ENCODE data around the gene ARMH4. TPM values are rescaled to one million over a fixed set of nuclear protein-coding genes. Genes with fewer than 3 reads are reported as not detected.
"Not testable (repeated sequence)": the region's sequence is repeated elsewhere in the genome, so short reads cannot be mapped to it uniquely, and the experiment has no call there.

ARMH4 gene
- polyA plus RNA-seq, 12 donors, result 4.3 to 16.7 (median 10.3) TPM; not detected in 1

- DNase-seq, result no peak
Measured at GRCh38 chr14:58149196-58149595, 2.8 kb downstream of the ARMH4 start.

- no peak for DNase-seq
Measured at GRCh38 chr14:58146399-58146798, 5.6 kb downstream of the ARMH4 start.

GRCh38 chr14:58145936-58146335 lies 6.1 kb downstream of the ARMH4 start:
- DNase-seq, result no peak

- DNase-seq, result no peak
Measured at GRCh38 chr14:58143106-58143505, 8.9 kb downstream of the ARMH4 start.

DNA sequence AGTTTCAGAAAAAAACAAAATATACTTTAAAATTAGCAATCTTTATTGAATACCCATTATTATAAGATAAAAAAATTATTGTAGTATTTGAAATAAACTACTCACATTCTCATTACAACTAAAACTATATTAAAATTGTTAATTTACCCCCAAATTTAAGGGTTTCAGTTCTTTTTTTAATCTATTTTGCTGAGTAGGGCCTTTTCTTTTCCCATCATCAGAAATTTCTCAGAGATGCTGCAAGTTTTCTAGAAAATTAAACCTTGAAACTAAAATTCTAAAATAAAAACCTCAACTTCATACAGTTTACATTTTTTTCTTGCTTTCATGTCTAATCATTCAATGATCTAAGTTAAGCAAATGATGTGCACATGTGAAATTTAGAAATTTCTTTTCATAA lies 10.1 kb downstream of the ARMH4 start:
- no peak for DNase-seq

GRCh38 chr14:58138714-58139482 lies 13.1 kb downstream of the ARMH4 start:
- no peak for DNase-seq

- DNase-seq, result no peak
Measured at GRCh38 chr14:58138031-58138713, 13.8 kb downstream of the ARMH4 start.

DNA sequence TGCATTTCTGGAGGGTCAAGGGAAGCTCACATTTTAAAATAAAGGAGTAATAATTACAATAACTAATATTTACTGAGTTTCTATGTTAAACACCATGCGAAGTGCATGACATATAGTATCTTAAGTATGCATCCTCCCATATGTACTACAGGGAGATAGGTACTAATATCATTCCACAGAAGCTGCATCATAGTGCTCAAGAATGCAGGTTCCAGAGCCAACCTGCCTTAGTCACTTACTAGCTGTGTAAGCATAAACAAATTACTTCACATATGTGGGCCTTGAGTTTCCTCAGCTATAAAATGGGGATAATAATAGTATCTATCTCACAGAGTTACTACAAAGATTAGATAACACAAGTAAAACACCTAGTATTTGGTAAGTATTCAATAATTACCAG lies 18.3 kb downstream of the ARMH4 start:
- DNase-seq, result no peak

DNA sequence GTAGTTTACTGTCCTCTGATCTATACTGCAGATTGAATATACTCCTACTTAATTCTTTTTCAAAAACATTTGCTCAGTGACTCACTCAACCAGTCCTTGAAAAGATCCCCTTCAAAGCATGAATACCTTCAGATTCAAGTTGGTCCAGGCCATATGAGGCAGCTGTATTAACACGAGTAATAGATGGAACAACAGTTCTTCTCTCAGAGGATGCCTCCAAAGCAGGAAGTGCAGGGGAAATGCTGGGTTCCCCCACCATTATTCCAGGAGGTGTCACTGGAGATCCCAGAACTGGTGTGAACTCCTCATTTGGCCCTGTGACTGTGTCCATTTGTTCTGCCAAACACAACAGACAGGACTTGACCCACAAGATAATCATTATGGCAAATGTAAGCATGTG lies 20.6 kb downstream of the ARMH4 start:
- no peak for DNase-seq

GRCh38 chr14:58130116-58130782 lies 21.8 kb downstream of the ARMH4 start:
- no peak for DNase-seq

- no peak for DNase-seq
Measured at GRCh38 chr14:58129208-58129607, 22.8 kb downstream of the ARMH4 start.

DNA sequence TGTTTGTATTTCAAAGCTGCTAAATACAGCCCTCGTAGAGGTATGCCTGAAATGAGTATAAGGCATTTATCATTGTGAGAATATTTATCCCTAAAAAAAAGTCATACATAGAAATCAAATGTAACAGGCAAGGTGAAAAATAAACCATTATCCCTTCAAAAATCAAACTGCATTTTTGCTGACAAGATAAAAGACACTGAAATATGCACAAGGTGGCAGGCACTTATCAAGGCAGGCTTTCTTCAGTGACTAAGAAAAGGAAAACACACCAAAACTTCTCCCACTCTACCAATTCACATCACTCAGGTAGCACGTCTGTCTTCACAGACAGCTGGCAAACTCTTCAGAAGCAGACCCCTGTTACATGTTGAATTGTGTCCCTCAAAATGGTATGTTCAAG lies 23.6 kb downstream of the ARMH4 start:
- DNase-seq, result no peak

DNA sequence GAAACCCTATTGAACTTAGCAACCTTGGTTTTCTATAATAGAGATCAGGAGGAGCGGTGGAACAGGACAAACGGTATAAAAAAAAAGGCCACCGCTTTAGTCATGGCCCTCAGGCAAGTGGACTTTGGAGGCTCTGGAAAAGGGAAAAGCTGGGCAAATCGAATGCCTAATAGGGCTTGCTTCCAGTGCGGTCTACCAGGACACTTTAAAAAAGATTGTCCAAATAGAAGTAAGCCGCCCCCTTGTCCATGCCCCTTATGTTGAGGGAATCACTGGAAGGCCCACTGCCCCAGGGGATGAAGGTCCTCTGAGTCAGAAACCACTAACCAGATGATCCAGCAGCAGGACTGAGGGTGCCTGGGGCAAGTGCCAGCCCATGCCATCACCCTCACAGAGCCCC lies 29.5 kb downstream of the ARMH4 start:
- DNase-seq, result not testable (repeated sequence)

DNA sequence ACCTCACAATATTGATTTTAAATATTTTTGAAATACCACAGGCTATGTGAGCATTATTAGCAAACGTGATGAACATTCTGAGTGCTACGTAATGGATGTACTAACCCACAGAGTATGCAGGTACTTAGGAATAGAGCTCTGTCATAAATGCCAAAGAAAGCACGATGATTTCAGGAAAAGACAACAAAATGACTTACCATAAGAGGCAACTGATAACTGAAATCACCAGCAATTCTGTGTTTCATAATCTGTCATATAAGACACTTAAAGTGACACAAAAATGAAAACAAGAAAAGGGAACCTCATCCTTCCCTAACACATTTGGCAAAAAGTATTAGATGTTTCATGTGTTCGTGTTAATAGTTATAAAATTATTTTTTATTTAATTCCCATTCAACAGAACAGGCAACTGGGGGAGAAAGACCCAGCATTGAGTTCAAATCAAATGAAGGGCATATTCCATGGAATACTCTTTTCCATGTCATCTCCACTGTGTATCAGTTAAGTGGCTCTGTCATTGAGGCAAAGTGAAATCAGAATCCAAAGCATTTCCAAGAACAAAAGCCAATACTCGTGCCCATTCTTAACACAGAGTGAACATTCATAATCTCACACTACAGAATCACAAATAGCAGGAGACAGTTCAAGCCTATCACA lies 30.4 kb downstream of the ARMH4 start:
- no peak for DNase-seq

DNA sequence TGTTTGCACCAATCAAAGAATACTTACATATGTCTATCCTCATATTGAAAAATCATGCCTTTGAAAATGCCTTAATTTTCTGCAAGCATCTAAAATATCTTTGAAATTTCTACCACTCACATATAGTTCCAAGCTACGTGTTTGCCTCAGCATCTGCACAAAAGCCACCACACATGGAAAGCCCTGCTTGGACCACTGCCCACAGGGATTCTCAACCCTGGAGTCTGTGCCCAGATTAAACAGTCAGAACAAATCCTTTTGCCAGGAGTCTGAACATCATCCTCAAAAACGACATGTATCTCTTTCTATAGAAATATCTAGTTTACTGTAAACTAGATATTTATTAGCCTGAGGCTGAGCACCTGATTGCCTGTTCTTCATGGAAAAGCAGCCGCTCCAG lies 32.6 kb downstream of the ARMH4 start:
- no peak for DNase-seq

- DNase-seq, result no peak
Measured at GRCh38 chr14:58118097-58118815, 33.8 kb downstream of the ARMH4 start.

GRCh38 chr14:58109744-58110143 lies 42.3 kb downstream of the ARMH4 start:
- DNase-seq, result no peak

- no peak for DNase-seq
Measured at GRCh38 chr14:58108717-58109116, 43.3 kb downstream of the ARMH4 start.

DNA sequence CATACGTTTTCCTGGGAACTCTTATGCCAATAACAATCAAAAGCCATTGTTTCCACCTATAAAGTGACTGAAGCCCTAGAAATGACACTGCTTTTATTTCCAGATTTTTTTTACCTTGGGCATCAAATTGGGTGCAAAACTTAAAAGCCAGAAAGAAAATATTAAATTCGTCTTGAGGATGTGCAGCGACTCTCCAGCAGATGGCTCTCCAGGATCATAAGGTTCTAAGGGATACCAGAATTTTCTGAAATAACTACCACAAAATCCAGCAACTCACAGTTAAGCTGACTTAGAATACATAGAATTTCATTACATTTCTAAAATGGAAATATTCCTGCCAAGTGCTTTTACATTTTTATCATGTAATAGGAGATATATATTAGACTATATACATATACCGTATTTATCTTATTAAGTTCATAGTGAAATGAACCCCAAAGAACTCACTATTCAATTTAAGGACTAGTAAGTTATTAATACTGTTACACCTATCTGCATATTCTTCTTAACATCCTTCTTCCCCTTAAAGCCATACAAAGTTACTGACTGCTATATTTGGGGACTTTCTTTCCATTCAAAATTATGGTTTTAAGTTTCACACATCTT lies 44.0 kb downstream of the ARMH4 start:
- peak; percentile 65 for DNase-seq

DNA sequence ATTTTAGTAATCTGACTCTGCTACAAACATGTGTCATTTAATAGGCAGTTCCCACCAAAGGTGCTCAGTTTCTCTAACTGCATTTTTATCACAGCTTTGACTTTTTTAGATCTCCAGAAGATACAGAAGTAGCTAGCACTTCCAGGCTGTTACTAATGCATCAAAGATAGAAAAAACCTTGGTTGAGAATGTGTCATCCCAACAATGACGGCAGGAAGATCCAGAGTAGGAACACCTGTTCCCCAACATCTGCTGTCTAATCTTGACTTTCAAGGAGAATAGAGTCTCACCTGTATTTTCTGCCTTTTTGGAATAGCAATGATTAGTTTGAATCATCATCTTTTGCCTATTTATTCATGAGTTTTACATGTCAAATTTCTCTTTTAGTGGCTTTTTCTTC lies 45.0 kb downstream of the ARMH4 start:
- DNase-seq, result no peak

DNA sequence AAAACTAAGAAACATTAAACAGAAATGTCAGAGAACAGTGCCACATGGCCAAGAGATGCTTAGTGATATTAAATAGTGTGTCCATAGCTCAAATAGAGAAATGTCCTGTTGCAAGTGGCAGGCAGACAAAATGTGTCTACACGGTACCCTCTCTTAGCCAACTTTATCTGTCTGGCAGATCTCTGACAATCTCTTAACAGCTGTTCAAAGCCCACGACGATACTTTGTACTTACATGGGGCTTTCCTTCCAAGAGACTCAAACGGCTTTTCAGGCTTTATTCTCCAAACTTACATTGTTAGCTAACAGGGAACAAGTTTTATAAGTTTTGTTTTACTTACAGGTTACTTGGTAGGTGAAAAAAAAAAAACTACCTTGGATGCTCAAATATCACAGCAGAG lies 45.6 kb downstream of the ARMH4 start:
- no peak for DNase-seq

Measured in muscle of arm (tissue), 12 donors.